IPS-20b (cell line): Measurements from ENCODE around the gene CTDSPL2.

Experiments used
- H3K27ac ChIP-seq: one replicate; pipeline ENCODE4 v1.5.1; 2013; ENCODE audit warnings: low read length
- H3K27me3 ChIP-seq: 2 replicates; pipeline ENCODE4 v1.6.1; 2013; ENCODE audit warnings: mild to moderate bottlenecking, low read length, inconsistent platforms; ENCODE audit not compliant: insufficient read depth
- H3K36me3 ChIP-seq: 2 replicates; pipeline ENCODE4 v1.6.1; 2013; ENCODE audit warnings: low read depth, mild to moderate bottlenecking, inconsistent platforms, low read length, moderate library complexity; ENCODE audit not compliant: insufficient read depth
- H3K4me1 ChIP-seq: 2 replicates; pipeline ENCODE4 v1.6.1; 2013; ENCODE audit warnings: mild to moderate bottlenecking, control low read depth, inconsistent platforms, low read length, moderate library complexity; ENCODE audit not compliant: insufficient read depth
- H3K4me3 ChIP-seq: 2 replicates; pipeline ENCODE4 v1.5.1; 2013; ENCODE audit warnings: mild to moderate bottlenecking, low read length, inconsistent platforms
- H3K9ac ChIP-seq: 2 replicates; pipeline ENCODE4 v1.6.1; 2013; ENCODE audit warnings: low read depth, mild to moderate bottlenecking, inconsistent platforms, low read length, moderate library complexity
- H3K9me3 ChIP-seq: 2 replicates; pipeline ENCODE4 v1.6.1; 2013; ENCODE audit warnings: mild to moderate bottlenecking, low read depth, low read length, inconsistent platforms; ENCODE audit not compliant: insufficient read depth

Gene CTDSPL2

GRCh38 chr15:44490622-44491021 lies 63.2 kb downstream of the CTDSPL2 start:
- Histone ChIP-seq H3K4me3 (no peak overlapping the region), H3K27me3 (no peaks in the 10 kb centered on the region), H3K27ac (no peak overlapping the region), H3K9me3 (no peaks in the 10 kb centered on the region), H3K36me3 (peaks cover 88% of the 10 kb centered on the region), H3K4me1 (no peaks in the 10 kb centered on the region), H3K9ac (no peak overlapping the region)

- H3K27me3 ChIP-seq: no peaks in the 10 kb centered on the region
- H3K9me3 ChIP-seq: no peaks in the 10 kb centered on the region
- H3K4me3 ChIP-seq: no peak overlapping the region
- H3K27ac ChIP-seq: no peak overlapping the region
- H3K9ac ChIP-seq: no peak overlapping the region
- no peaks in the 10 kb centered on the region for H3K4me1 ChIP-seq
- peaks cover 91% of the 10 kb centered on the region for H3K36me3 ChIP-seq
Observed at GRCh38 chr15:44492040-44492439, 64.6 kb downstream of the CTDSPL2 start.

GRCh38 chr15:44492672-44493071 lies 65.2 kb downstream of the CTDSPL2 start:
- Histone ChIP-seq H3K9me3 (no peaks in the 10 kb centered on the region), H3K27ac (no peak overlapping the region), H3K4me3 (no peak overlapping the region), H3K27me3 (no peaks in the 10 kb centered on the region), H3K9ac (no peak overlapping the region), H3K36me3 (peaks cover 91% of the 10 kb centered on the region), H3K4me1 (no peaks in the 10 kb centered on the region)

GRCh38 chr15:44495562-44495961 lies 68.1 kb downstream of the CTDSPL2 start:
- H3K9me3 ChIP-seq: no peaks in the 10 kb centered on the region
- no peaks in the 10 kb centered on the region for H3K27me3 ChIP-seq
- H3K9ac ChIP-seq: no peak overlapping the region
- no peak overlapping the region for H3K4me3 ChIP-seq
- H3K4me1 ChIP-seq: no peaks in the 10 kb centered on the region
- H3K27ac ChIP-seq: no peak overlapping the region
- peaks cover 91% of the 10 kb centered on the region for H3K36me3 ChIP-seq

GRCh38 chr15:44500555-44500954 lies 73.1 kb downstream of the CTDSPL2 start:
- Histone ChIP-seq H3K4me3 (no peak overlapping the region), H3K27me3 (no peaks in the 10 kb centered on the region), H3K9ac (no peak overlapping the region), H3K36me3 (peaks cover 85% of the 10 kb centered on the region), H3K27ac (no peak overlapping the region), H3K9me3 (no peaks in the 10 kb centered on the region), H3K4me1 (no peaks in the 10 kb centered on the region)

GRCh38 chr15:44501768-44502366 lies 74.4 kb downstream of the CTDSPL2 start:
- H3K27me3 ChIP-seq: no peaks in the 10 kb centered on the region
- peaks cover 79% of the 10 kb centered on the region for H3K36me3 ChIP-seq
- no peaks in the 10 kb centered on the region for H3K9me3 ChIP-seq
- no peak overlapping the region for H3K9ac ChIP-seq
- H3K27ac ChIP-seq: no peak overlapping the region
- no peak overlapping the region for H3K4me3 ChIP-seq
- no peaks in the 10 kb centered on the region for H3K4me1 ChIP-seq

GRCh38 chr15:44516436-44516835 lies 89.0 kb downstream of the CTDSPL2 start:
- peaks cover 59% of the 10 kb centered on the region for H3K36me3 ChIP-seq
- no peak overlapping the region for H3K9ac ChIP-seq
- no peaks in the 10 kb centered on the region for H3K27me3 ChIP-seq
- no peaks in the 10 kb centered on the region for H3K4me1 ChIP-seq
- H3K4me3 ChIP-seq: no peak overlapping the region
- H3K27ac ChIP-seq: no peak overlapping the region
- no peaks in the 10 kb centered on the region for H3K9me3 ChIP-seq

- Histone ChIP-seq H3K27me3 (no peaks in the 10 kb centered on the region), H3K27ac (no peak overlapping the region), H3K36me3 (peaks cover 76% of the 10 kb centered on the region), H3K4me1 (no peaks in the 10 kb centered on the region), H3K9ac (no peak overlapping the region), H3K4me3 (no peak overlapping the region), H3K9me3 (no peaks in the 10 kb centered on the region)
Observed at GRCh38 chr15:44519537-44519936, 92.1 kb downstream of the CTDSPL2 start.

- Histone ChIP-seq H3K9me3 (no peaks in the 10 kb centered on the region), H3K9ac (no peak overlapping the region), H3K36me3 (peaks cover 73% of the 10 kb centered on the region), H3K27me3 (no peaks in the 10 kb centered on the region), H3K27ac (no peak overlapping the region), H3K4me3 (no peak overlapping the region), H3K4me1 (no peaks in the 10 kb centered on the region)
Observed at GRCh38 chr15:44525018-44525417, 97.6 kb downstream of the CTDSPL2 start.

GRCh38 chr15:44527241-44527640 lies 99.8 kb downstream of the CTDSPL2 start:
- Histone ChIP-seq H3K9ac (no peak overlapping the region), H3K4me1 (no peaks in the 10 kb centered on the region), H3K4me3 (no peak overlapping the region), H3K27ac (no peak overlapping the region), H3K36me3 (peaks cover 55% of the 10 kb centered on the region), H3K27me3 (no peaks in the 10 kb centered on the region), H3K9me3 (no peaks in the 10 kb centered on the region)

GRCh38 chr15:44529864-44530604 lies 102.6 kb downstream of the CTDSPL2 start:
- Histone ChIP-seq H3K27me3 (no peaks in the 10 kb centered on the region), H3K4me1 (no peaks in the 10 kb centered on the region), H3K36me3 (peaks cover 35% of the 10 kb centered on the region), H3K9me3 (no peaks in the 10 kb centered on the region), H3K9ac (no peak overlapping the region), H3K4me3 (no peak overlapping the region), H3K27ac (no peak overlapping the region)

GRCh38 chr15:44530653-44531052 lies 103.2 kb downstream of the CTDSPL2 start:
- Histone ChIP-seq H3K9me3 (no peaks in the 10 kb centered on the region), H3K27ac (no peak overlapping the region), H3K4me1 (no peaks in the 10 kb centered on the region), H3K36me3 (peaks cover 29% of the 10 kb centered on the region), H3K4me3 (no peak overlapping the region), H3K9ac (no peak overlapping the region), H3K27me3 (no peaks in the 10 kb centered on the region)
